Stimulated activated CD4-positive, alpha-beta T cell treated with anti-CD3 and anti-CD28 coated beads, Interleukin-1b, Interleukin-23, amount 100 ng/mL, for 24 hours (primary cell): ENCODE data around the gene PERM1.
"Not testable (repeated sequence)": the region's sequence is repeated elsewhere in the genome, so short reads cannot be mapped to it uniquely, and the experiment has no call there.

Experiments
- DNase-seq, 4 experiments: peaks; one replicate each; pipeline ENCODE4 v3.0.0-alpha.2; 2020; ENCODE audit warnings: low read depth in 4 of 4, low spot score in 1 of 4

PERM1 gene

DNA sequence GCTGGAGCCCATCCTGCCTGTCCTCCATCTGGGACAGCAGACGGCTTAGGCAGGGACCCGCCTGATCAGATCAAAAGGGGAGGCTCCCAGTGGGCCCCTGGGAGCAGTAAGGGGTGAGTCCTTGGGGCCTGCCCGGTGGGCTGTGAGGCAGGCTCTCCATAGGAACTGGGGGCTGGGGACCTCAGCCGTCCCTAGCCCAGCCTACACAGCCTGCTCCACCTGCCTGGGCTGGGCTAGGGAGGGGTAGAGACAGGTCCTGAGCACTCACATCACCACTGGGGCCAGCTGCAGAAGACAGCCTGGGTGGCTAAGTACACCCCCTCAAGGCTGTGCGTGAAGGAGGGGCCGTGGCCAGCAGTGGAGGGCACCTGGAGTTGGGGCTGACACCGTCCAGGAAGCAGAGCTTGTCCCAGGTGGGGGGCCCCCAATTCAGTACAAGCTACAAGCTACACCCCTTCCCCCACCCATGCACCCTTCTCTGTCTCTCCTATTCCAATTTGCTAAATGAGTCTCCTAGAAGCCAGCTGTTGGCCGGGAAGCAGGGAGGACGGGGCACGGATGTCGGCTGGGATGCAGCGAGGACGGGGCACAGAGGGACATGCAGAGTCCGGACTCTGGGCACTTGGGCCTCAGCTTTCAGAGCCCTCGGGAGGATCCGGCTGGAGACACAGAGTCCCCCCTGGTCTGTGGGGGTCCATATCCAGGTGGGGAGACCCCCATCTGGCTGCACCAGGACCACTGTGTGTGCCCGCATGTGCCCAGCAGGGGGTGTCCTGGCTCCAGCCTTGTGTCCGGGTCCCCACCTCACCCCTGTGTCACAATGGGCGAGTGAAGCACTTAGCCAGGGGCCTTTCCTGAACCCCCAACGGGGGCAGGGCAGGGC is 33.1 kb upstream of the PERM1 start:
- no peak for DNase-seq

DNA sequence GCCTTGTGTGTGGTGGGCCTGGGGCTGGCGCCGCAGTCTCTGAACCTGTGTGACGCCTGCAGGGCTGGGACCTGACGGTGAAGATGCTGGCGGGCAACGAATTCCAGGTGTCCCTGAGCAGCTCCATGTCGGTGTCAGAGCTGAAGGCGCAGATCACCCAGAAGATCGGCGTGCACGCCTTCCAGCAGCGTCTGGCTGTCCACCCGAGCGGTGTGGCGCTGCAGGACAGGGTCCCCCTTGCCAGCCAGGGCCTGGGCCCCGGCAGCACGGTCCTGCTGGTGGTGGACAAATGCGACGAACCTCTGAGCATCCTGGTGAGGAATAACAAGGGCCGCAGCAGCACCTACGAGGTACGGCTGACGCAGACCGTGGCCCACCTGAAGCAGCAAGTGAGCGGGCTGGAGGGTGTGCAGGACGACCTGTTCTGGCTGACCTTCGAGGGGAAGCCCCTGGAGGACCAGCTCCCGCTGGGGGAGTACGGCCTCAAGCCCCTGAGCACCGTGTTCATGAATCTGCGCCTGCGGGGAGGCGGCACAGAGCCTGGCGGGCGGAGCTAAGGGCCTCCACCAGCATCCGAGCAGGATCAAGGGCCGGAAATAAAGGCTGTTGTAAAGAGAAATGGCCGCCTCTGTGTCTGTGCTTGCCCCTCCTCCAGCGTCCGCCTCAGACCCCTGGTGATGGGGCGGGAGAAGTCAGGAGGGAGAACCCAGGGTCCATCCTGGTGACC is 32.2 kb upstream of the PERM1 start:
- no peak for DNase-seq

DNA sequence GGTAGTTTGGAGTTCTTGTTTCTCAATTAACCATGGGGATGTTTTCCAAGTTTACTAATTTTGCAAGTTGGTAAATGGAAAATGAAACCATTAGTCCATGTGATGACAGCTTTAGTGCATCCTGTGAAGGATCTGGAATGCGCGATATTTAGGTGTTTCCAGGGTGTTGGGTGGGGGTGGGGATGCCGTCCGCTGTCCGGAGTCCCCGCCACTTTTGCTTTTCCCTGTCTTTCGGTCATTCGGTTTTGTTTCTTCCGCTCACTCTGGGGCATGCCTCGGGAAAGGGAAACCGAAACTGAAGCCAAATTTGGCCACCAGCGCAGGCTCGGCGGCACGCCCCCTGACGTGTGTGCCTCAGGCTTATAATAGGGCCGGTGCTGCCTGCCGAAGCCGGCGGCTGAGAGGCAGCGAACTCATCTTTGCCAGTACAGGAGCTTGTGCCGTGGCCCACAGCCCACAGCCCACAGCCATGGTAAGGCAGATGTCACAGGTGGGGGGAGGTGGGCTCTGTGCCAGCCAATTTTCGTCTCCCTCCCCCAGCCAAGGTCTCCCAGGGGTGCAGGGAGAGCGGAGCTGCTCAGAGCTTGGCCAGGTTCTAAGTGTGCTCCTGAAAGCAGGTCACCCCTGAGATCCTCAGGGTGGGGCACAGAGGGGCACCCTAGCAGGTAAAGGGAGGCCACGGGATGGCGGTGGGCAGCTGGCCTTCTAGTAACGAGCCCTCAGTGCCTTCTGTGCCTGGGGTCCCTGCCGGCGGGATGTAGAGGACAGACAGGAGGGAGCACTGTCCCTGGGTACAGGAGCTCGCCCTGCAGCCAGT is 31.4 kb upstream of the PERM1 start, which contains the start of gene ISG15:
Gene ISG15, plus strand, starts transcription at position 393 of the 817 bp plus-strand sequence. Its CDS starts 77 bp downstream, at position 470.
- peak; percentile 57 to 75 (median 66) for DNase-seq

DNA sequence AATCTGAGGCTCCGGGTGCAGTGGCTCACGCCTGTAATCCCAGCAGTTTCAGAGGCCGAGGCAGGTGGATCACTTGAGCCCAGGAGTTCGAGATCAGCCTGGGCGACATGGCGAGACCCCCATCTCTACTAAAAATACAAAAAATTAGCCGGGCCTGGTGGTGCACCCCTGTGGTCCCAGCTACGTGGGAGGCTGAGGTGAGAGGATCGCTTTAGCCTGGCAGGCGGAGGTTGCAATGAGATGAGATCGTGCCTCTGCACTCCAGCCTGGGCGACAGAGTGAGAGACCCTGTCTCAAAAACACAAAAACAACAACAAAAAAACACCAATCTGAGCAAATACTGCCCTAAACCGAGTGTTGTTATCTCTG is 30.8 kb upstream of the PERM1 start:
- DNase-seq = not testable (repeated sequence)

DNA sequence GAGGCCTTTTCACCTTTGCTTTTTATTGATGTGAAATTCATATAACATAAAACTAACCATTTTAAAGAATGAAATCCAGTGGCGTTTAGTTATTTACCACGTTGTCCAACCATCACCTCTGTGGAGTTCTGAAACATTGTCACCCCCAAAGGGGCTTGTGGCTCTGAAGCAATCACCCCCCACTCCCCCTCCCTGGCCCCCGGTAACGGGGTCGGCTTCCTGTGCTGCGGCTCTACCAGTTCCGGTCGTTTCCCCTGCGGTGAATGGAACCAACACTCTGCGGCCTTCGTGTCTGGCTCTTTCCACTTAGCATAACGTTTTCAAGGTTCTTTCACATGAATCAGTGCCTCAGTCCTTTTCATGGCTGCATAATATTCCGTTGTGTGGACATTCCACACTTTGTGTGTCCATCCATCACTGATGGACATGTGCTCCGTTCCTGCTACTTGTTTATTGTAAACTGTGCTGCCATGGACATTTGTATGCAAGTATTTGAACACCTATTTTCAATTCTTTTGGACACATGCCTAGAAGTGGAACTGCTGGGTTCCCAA is 29.6 kb upstream of the PERM1 start:
- DNase-seq = no peak

DNA sequence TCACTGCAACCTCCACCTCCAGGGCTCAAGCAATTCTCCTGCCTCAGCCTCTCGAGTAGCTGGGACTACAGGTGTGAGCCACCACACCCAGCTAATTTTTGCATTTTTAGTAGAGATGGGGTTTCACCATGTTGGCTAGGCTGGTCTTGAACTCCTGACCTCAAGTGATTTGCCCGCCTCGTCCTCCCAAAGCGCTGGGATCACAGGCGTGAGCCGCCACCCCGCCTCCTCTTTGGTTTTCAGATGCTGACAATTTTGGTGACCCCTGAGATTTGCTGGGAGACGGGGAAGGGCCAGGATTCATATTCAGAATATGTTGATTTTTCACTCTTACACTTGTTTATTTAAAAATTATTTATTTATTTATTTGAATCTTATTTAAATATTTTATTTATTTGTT is 28.2 kb upstream of the PERM1 start:
- DNase-seq = not testable (repeated sequence)

DNA sequence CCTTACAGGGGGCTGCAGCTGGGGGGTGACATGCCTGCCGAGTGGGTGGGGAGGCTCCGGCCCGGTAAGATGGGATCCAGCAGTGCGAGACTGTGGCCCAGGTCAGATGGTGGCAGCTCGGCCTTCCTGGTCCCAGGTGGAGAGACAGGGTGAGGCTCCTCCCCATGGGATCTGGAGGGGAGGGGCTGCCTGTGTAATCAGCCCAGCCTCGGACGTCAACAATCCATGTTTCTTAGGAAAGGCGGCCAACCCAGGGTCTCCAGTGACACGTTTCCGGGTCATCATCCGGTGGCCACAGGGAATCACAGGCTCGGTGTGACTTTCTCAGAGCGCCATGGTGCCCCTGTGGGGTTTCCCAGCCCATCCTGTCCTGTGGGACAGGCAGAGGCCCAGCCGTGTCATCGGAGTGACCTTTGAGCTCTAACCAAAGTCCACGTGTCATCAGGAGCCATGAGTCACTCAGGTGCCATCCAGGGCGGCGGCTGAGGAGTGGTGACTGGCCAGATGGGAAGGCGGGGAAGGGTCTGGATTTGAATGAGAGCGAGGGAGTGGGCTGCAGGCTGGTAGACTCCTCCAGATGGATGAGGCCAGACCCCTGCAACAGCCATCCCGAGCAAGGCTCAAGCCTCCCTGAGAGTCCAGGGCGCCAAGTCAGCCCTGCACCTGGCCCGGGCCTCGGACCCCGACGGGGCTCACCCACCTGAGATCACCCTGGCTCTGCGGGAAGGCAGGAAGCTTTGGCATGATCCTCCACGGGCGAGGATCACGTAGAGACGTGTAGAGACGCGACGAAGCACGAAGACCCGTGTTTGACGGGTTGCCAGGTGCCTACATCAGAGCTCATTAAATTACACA is 24.6 kb upstream of the PERM1 start:
- DNase-seq = no peak

DNA sequence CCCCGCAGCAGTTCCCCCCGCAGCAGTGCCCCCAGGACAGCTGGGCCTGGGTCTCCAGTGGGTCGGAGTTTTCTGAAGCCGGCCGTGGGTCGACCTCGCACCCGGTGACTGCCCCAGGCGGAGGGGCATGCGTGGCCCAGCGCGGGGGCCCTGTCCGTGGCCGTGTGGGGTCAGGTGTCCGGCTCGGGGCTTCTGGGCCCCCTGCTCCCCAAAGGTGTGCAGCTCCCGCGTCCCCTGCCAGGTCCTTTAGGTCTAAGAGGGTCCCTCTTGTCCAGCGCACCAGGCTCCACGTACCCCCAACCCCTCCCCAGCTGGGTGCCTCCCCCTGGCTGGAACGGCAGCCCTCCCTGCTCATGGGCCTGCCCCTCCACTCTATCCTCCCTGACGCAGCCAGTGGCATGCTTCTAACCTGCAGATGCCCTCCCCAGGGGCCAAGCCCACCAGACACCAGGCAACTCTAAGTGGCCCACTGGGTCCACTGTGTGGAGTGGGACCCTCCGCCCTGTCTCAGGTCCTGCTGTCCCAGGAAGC is 23.9 kb upstream of the PERM1 start:
- no peak for DNase-seq

DNA sequence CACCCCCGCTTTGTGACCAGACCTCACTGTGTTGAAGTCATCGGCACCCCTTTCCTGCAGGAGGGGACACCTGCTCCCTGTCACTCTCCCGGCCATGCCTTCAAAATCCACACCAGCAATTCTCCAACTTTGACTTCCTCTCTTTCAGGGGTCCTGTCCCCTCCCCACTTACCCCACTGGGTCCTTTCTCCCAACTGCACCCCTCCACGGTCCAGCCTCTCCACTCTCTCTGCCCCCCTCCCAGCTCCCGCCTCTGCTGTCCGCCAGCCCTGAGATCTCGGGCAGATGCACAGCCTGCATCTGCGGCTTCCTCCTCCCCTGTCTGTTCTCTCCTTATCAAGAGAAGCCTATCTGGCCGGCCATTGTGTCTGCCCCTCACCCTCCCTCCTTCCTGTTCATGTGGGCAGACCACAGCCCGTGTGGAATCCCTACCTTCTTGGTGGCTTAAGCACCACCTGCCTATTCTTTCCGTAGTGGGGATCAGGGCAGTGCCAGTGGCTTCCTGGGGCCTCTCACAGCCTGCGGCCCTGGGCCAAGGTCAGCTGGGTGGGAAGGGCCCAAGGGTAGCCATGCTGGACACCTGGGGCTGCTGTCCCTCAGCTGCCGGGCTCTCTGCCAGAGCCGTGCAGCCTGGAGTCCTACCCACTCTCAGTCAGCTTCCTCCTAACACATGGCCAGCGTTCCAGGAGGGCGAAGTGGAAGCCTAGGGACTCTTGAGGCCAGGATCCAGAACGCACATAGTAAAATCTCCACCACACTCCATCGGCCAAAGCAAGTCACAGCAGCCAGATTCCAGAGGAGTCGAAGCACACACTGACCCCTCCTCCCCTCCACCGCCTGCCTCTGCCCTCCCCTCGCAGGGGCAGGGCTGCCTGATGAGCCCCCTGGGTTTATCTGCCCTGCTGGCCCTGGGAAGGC is 23.1 kb upstream of the PERM1 start:
- no peak for DNase-seq

DNA sequence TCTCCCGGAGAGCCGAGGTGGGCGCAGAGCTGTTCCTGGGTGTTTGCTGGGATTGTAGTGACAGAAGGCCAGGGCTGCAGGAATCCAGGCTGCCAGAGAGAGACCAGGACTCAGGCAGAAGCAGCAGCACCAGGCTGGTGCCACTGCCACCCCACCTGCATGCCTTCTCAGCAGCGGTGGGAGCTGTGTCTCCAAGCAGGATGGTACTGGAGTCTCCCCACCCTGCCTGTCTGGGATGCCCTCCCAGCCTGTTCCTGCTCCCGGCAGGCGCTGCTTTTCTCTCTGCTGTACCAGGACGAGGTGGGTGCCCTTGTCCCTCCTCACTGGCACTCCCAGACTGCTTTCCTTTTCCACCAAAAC is 22.5 kb upstream of the PERM1 start:
- no peak for DNase-seq

DNA sequence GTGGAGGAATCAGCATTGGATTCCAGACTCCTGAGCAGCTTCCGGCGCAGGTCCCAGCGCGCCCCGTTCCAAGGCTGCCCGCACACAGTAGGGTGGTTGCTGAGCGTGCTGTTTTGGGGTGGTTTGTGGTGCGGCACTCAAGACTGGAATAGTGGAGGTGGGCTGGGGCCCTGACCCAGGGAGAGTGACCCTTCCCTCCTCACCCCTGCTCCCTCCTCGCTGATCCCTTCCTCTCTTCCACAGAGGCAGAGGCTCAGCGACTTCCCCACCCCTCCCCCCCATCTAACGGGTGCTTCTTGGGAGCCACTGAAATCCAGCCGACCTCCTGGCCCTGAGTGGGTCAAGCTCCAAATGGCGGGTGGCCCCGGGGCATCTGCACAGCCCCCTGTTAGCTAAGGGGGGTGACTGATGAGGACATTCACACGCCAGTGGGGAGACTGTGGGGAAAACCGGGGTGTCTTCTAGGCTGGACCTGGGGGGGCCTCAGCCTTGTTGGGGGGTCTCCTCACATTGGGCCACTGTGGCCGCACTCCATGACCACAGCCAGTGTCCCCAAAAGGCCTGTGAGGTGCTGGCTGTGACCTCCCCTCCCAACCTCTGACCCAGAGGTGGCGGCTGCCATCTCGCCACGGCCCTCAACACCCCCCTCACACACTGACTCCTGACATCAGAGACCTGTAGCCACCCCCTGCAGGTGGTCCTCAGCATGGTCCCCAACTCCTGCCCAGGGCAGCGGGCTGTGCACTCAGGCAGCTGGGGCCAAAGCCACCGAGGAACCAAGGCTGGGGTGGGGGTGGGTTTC is 21.9 kb upstream of the PERM1 start:
- DNase-seq = no peak

DNA sequence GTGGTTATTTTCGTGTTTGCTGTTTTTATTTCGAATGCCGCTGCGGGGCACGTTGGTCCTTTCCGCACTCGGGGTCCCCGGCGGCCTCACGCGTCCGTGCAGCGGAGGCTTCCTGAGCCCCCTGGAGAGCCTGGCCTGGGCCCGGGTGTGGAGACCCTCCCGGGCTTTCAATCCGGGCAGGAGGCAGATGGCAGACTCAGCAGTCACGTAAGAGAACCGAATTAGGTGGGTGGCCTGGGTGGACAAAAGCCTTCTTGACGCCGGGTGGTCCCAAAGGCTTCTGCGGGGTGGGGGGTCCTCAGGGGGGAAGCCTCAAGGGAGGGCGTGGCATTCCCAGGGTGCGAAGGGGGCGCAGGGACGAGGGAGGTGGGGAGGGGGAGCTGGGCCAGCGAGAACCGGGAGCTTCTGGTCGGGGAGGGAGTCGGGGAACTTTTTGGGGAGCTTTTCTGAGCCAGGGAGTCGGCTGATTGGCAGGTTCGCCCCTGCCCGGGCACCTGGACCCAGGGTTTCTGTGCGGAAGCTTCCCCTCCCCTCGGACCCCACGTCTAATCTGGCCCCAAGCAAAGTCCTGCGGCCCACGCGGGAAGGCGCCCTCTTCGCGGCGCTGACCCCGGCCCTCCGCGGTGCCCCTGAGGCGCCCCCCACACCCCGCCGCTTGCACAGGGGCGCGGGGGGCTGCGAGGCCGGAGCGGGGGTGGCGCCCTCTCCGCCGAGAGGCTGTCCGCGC is 19.3 kb upstream of the PERM1 start:
- no peak for DNase-seq

DNA sequence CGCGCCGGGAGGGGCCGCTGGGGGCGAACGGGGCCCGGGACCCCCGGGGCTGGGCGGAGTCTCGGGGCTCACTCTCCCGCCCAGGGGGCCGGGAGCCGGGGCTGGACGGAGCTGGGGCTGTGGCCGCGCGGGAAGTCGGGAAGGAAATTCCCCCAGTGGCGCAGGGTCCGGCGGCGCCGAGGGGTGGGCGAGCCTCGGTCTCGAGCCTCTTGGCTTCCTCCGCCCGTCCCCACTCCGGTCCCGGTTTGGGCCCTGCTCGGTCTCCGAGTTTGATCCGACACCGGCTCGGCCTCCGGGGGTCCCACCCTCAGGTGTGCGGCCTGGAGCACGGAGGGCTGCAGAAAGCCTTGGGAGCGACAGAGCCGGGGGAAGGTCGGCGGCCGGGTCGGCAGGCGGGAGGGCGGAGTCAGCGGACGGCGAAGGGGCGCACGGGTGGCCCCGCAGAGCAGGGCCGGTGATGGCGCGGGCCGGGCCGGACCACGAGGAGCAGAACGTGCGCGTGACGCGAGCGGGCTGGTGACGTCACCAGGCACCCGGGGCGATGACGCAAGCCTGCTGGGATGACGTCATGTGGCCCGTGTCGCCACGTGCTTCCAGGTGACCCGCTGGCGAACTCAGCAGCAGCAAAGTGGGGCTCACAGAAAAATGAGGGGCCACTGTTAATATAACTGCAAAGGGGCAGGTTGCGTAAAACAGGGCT is 18.6 kb upstream of the PERM1 start:
- DNase-seq = peak in 3 of 4 experiments; percentile 46 to 57 (median 51)

DNA sequence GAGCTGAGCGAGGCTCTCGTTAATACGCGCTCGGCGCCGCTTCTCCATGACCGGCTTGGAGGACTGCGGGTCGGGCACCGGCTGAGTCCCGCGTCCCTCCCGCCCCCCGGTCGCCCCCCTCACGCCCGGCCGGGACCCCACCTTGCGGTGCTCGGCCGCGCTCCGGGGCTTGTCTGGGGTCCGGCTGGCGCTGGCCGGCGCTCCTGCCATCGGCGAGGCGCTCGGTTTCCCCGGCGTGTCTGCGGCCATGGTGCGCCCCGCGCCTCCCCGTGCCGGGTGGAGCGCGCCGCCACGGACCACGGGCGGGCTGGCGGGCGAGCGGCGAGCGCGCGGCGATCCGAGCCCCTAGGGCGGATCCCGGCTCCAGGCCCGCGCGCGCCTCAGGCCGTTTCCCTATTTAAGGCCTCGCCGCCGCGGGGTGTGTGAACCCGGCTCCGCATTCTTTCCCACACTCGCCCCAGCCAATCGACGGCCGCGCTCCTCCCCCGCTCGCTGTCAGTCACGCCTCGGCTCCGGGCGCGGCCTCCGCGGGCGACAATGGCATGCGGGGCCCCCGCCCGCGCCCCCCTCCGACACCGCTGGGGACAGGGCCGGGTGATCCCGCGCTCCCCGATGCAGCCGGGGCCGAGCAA is 17.9 kb upstream of the PERM1 start, which contains the start of gene HES4:
Gene HES4, minus strand, starts transcription at position 373 of the 632 bp plus-strand sequence. Its CDS starts 124 bp downstream, at position 249.
- peak in 2 of 4 experiments; percentile 55 for DNase-seq

DNA sequence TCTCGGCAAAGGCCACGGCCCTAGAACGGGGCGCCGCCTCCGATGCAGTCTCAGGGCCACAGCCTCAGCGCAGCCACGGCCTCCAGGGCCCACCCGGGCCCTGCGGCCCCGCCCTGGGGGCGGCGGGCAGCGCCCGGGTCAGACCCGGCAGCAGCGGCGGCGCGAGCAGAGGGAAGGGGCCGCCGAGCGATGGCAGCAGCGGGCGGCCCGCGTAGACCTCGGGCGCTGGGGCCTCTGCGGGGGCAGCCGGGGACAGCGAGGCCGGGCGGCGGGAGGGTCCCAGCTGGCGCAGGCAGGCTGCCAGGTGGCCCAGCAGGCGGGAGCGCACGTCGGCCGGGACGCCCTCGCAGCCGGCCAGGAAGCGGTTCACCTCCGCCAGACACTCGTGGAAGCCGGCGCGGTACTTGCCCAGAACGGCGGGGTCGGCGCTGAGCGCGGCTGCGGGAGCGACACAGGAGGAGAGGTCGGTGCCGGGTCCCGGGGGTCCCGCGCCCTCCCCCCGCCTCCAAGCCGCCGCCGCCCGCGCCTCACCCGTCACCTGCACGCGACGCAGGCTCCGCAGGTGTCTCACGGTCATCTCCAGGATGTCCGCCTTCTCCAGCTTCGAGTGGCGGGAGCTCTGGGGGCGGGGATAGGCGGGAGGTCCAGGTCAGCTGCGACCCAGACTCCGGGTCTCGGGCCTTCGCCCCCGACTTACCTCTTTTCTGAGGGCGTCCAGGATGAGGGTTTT is 17.3 kb upstream of the PERM1 start:
- DNase-seq = no peak

DNA sequence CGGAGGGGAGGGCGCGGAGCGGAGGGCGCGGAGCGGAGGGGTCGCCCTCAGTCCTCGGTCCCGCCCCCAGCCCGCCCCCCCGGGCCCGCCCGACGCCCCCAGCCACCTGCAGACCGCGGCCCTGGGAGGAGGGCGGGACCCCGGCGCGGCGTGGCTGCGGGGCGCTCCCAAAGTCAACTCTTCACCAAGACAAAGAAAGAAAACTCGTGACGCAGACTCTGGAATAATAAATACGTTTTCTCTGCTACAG is 16.8 kb upstream of the PERM1 start:
- DNase-seq = no peak
